A549 treated with AZD9567 at 1 μM for 4 hours (cell line): ENCODE measurements around the gene RBM15. TPM values are rescaled to one million over a fixed set of nuclear protein-coding genes. Genes with fewer than 3 reads are reported as not detected.

ENCODE experiments used
- total RNA-seq: library from RNA; stranded (reverse); fragments of 200-300 nt; extraction: Qiagen RNA extraction; gene quantifications from 5 replicates; pipeline ENCODE4 v1.2.3, GENCODE V29; 2022; ENCODE audit not compliant: insufficient read depth

Gene RBM15, protein sequence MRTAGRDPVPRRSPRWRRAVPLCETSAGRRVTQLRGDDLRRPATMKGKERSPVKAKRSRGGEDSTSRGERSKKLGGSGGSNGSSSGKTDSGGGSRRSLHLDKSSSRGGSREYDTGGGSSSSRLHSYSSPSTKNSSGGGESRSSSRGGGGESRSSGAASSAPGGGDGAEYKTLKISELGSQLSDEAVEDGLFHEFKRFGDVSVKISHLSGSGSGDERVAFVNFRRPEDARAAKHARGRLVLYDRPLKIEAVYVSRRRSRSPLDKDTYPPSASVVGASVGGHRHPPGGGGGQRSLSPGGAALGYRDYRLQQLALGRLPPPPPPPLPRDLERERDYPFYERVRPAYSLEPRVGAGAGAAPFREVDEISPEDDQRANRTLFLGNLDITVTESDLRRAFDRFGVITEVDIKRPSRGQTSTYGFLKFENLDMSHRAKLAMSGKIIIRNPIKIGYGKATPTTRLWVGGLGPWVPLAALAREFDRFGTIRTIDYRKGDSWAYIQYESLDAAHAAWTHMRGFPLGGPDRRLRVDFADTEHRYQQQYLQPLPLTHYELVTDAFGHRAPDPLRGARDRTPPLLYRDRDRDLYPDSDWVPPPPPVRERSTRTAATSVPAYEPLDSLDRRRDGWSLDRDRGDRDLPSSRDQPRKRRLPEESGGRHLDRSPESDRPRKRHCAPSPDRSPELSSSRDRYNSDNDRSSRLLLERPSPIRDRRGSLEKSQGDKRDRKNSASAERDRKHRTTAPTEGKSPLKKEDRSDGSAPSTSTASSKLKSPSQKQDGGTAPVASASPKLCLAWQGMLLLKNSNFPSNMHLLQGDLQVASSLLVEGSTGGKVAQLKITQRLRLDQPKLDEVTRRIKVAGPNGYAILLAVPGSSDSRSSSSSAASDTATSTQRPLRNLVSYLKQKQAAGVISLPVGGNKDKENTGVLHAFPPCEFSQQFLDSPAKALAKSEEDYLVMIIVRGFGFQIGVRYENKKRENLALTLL
- 7.5 to 10.1 TPM (median 8.6 TPM) in 5 replicates for total RNA-seq

DNA sequence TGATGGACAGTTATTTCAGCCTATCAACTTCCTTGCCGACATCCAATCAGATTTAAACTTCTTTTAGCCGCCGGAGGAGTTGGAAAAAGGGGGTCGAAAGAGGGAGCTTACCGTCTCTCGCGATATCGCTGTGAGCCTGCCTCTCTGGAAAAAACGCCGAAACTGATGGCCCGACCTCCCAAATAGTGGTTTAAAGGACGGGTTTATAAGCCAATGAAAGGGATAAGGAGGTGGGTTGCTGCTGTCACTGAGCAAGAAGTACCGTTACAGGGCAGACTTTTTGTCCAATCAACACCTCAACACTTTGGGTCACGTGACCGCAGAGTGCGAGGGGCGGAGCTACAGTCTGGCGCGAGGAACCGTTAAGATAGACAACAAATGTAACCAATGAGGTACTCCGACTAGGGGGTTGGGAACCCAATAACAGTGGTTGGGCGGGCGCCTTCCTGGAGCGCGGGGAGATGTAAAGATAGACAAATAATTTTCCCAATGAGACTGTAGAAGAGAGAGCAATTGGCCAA is at the start of gene RBM15:
RBM15 (plus strand) TSS at position 492 of the 521 bp plus-strand sequence; CDS start at position 521, 29 bp downstream.

DNA sequence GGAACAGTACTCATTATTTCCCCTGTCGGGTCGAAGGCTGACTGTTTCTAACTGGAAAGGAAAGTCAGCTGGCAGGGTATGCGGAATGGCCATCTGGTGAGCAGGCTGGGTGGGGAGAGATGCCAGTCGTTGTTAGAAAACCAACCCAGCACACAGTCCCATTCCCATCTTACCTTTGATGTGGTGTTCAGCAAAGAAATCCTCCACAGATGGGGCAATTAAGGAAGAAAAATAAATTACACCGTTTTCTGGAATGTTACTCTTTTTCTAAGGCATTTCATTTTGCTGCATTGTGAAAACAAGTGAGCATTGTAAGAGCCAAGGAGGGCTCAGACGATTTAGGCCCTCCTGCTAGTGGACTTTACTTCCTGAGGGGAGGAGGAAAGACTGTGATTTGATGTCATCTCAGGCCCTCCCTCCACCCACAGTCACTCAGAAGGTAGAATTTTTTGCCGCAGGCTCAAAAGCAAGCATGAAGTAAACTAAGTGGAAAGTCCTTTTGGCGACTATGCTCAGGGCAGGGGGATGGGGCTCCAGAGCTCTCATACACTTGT is 51.6 kb downstream of the RBM15 start, which contains the start of gene SLC16A4:
SLC16A4 (minus strand) TSS at position 335 of the 554 bp plus-strand sequence. CDS start 1,703 bp downstream, outside the sequence.

Other genes with a start within 250 kb of the RBM15 start
- 0.07 TPM in 1 of 5 replicates, not detected in the others for gene UBL4B, start 226.9 kb upstream of the RBM15 start, total RNA-seq
- gene SLC6A17, start 188.9 kb upstream of the RBM15 start, total RNA-seq, result 4.1 to 5.5 TPM (median 5.1 TPM) in 5 replicates
- 2.1 to 3.3 TPM (median 3.1 TPM) in 5 replicates for gene KCNC4, start 129.1 kb upstream of the RBM15 start, total RNA-seq
- gene SLC16A4, start 51.6 kb downstream of the RBM15 start, total RNA-seq, result 25.4 to 34.3 TPM (median 28.5 TPM) in 5 replicates
- gene LAMTOR5, start 68.3 kb downstream of the RBM15 start, total RNA-seq, result 176 to 191 TPM (median 185 TPM) in 5 replicates
- gene PROK1, start 111.8 kb downstream of the RBM15 start, total RNA-seq, result not detected in 5 replicates
- not detected in 5 replicates for gene KCNA10, start 179.8 kb downstream of the RBM15 start, total RNA-seq